Metanephros (tissue), 2 donors: ENCODE results near the gene TNNC2. TPM values are rescaled to one million over a fixed set of nuclear protein-coding genes. Genes with fewer than 3 reads are reported as not detected.

Experiments used
- small RNA-seq: library from RNA; depleted of rRNA; stranded (forward); fragments of <200 nt; gene quantifications from one replicate; pipeline ENCODE3, GENCODE V24; 2014; ENCODE audit warnings: low replicate concordance
- total RNA-seq: library from RNA; depleted of rRNA; stranded (reverse); fragments of >200 nt; gene quantifications from one replicate; pipeline ENCODE4 v1.2.3, GENCODE V29; 2014

Gene TNNC2
- total RNA-seq = 555 TPM

DNA sequence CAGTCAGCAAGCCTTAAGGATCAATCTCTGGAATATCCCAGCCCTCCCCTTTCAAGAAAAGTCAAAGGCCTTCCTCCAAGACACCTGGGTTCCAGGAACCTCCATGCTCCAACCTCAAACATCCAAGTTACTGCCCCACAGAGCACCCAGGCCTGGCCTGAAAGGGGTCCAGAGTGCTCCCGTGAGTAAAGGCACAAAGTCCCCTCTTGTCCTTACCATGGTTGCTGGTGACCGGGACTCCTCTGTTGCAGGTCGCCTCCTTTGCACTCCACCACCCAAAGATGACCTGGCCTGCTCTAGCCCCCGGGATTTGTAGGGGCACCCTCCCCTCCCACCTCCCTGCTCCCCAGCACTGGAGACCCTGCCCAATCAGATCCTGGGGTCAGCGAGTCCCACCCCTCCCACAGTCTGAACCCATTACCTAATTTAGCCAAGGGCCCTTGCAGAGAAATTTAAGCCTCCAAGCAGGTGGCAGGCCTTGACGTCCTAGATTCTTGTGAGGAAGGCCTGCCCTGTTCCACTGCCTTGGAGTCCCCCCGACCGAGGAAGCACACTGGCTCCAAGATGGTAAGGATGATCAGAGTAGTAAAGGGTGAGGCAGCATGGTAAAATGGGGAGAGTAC lies at the start of gene TNNC2:
TNNC2 (minus strand) TSS at position 283 of the 623 bp plus-strand sequence; CDS start at position 219, 64 bp downstream.

DNA sequence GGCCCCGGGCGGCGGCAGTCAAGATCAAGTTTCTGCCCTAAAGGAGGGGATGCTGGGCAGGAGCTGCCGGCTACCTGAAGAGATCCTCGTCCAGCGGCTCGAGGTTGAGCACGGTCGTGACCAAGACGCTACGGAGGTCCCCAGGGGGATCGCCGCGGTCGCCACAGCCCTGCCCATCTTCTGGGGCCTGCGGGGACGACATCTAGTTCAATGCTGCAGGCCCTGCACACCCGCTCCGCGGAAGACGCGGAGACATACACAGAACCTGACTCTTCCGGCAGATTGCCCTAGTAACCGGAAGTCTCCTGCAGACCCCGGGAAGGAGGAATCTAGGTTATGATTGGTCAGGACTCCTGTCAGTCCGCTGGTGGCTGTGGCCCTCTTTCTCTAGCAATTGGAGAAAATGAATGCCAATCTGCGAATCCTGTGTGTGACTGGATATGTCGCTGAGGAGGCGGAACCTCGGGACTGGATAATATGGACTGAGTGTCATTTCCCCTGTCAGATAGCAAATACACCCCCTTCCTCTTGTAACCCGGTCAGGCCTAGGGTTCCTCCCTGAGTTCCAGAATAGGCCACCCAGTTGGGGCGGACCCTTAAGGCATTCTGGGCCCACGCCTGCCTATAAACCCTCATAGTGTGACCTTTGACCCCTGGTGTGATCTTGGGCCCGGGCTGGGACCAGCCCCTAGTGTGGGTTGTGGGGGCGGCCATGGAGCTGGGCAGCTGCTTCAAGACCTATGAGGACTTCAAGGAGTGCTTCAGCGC lies 30.2 kb upstream of the TNNC2 start, which contains the start of the genes ACOT8 and ZSWIM3:
ACOT8 (minus strand) TSS at position 279 of the 768 bp plus-strand sequence; CDS start at position 202, 77 bp downstream.
ZSWIM3 (plus strand) TSS at position 501 of the 768 bp plus-strand sequence; CDS start at position 713, 212 bp downstream.

DNA sequence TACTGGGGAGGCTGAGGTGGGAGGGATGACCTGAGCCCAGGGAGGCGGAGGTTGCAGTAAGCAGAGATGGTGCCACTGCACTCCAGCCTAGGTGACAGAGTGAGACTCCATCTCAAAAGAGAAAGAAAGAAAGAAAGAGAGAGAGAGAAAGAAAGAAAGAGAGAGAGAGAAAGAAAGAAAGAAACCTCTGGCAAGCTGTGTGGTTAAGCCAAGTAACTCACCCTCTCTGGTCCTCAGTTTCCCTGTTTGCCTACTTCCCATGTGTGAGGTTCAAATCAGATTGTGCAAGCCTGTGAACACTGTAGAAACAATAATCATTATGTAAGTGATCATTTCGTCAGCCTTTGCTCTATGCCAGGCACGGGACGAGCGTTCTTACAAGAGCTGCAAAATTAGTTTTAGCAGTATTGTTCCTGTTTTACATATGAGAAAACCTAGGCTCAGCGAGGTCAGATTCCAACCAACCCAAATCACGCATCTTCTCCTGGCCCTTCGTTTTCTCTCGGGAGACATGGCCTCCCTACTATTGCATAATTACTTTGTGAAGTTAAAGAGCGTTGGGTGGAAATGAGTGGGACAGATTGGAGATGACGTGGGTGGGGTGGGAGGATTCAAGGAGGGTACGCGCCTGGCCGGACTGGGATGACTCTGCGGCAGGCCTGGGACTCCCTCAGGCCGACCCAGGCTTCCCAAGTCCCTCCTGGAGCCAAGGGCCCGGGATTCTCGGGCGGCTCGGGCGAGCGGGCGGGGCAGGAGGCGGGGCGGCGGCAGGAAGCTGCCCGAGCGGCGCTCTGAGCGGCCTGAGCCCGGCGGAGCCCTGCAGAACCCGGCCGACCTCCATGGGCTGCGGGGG lies 6.1 kb upstream of the TNNC2 start, which contains the start of gene SNX21:
SNX21 (plus strand) TSS at position 770 of the 853 bp plus-strand sequence. CDS start 121 bp downstream, outside the sequence.

DNA sequence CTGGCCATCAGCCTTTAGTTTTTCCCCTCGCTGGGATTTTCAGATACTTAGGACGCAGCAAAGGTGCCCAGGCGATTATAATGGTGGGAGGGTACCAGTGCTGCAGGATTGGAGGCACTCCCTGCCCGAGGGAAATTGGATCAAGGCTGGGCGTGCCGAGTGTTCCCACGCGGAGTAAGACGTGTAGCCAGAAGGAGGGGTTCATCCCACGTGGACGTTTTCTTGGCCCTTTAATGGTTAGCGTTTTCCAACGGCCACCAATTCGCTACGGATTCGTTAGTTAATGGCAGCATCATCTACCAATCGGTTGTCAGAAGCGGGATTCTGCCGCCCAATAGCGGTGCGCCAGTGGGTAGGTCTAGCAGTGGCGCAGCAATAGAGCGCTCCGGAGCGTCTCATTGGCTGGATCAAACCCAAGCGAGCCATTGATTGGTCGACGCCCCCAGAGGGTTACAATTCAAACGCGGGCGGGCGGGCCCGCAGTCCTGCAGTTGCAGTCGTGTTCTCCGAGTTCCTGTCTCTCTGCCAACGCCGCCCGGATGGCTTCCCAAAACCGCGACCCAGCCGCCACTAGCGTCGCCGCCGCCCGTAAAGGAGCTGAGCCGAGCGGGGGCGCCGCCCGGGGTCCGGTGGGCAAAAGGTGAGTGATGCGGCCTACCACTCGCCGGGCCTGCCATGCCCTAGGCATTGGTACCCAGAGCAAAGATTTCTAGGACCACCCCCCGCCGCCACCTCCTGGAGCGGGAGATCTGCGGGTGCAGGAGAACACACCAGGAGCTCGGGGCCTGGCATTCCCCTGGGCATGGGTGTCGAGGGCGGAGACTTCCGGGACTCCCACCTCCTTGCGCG lies 14.7 kb downstream of the TNNC2 start, which contains the start of gene UBE2C:
UBE2C (plus strand) TSS at position 488 of the 849 bp plus-strand sequence; CDS start at position 540, 52 bp downstream.

Small RNAs within 50 kb of the gene (small RNA-seq; reads per million reads assigned to genes)
- gene RNU6ATAC38P = not detected

Other genes with a start within 250 kb of the TNNC2 start
- gene WFDC8, start 248.0 kb downstream of the TNNC2 start, total RNA-seq = not detected
- gene WFDC10A, start 197.6 kb downstream of the TNNC2 start, total RNA-seq = not detected
- gene WFDC9, start 196.0 kb downstream of the TNNC2 start, total RNA-seq = not detected
- gene WFDC11, start 157.1 kb downstream of the TNNC2 start, total RNA-seq = not detected
- gene WFDC13, start 125.3 kb downstream of the TNNC2 start, total RNA-seq = not detected
- gene WFDC10B, start 122.3 kb downstream of the TNNC2 start, total RNA-seq = not detected
- gene SPINT4, start 105.0 kb downstream of the TNNC2 start, total RNA-seq = not detected
- 0.99 TPM for gene WFDC3, start 35.4 kb downstream of the TNNC2 start, total RNA-seq
- gene DNTTIP1, start 35.4 kb downstream of the TNNC2 start, total RNA-seq = 18.5 TPM
- 22.7 TPM for gene UBE2C, start 14.7 kb downstream of the TNNC2 start, total RNA-seq
- gene SNX21, start 6.5 kb upstream of the TNNC2 start, total RNA-seq = 41.5 TPM
- gene ACOT8, start 30.1 kb upstream of the TNNC2 start, total RNA-seq = 29.6 TPM
- gene ZSWIM3, start 30.3 kb upstream of the TNNC2 start, total RNA-seq = 4.8 TPM
- gene ZSWIM1, start 53.9 kb upstream of the TNNC2 start, total RNA-seq = 8.3 TPM
- gene SPATA25, start 60.3 kb upstream of the TNNC2 start, total RNA-seq = 4.7 TPM
- gene NEURL2, start 63.9 kb upstream of the TNNC2 start, total RNA-seq = 14.6 TPM
- 90.0 TPM for gene CTSA, start 64.0 kb upstream of the TNNC2 start, total RNA-seq
- gene PLTP, start 84.8 kb upstream of the TNNC2 start, total RNA-seq = 95.5 TPM
- 33.2 TPM for gene PCIF1, start 107.4 kb upstream of the TNNC2 start, total RNA-seq
- 21.0 TPM for gene ZNF335, start 144.9 kb upstream of the TNNC2 start, total RNA-seq
- gene MMP9, start 181.6 kb upstream of the TNNC2 start, total RNA-seq = 8.1 TPM
- not detected for gene SLC12A5, start 201.9 kb upstream of the TNNC2 start, total RNA-seq